HL-60 (cell line): ENCODE results near the gene PTPRN2.

Source experiments
- GABPA ChIP-seq: IDR thresholded peaks from 2 replicates; pipeline ENCODE4 v1.6.1; 2012; ENCODE audit warnings: low read depth
- POLR2AphosphoS5 ChIP-seq: IDR thresholded peaks from 2 replicates; pipeline ENCODE4 v1.6.1; 2012; ENCODE audit warnings: low read depth
- REST ChIP-seq: IDR thresholded peaks from 2 replicates; pipeline ENCODE4 v1.6.1; 2012; ENCODE audit warnings: low read depth; ENCODE audit not compliant: insufficient replicate concordance
- SPI1 ChIP-seq: IDR thresholded peaks from 2 replicates; pipeline ENCODE4 v1.6.1; 2012; ENCODE audit warnings: low read depth, mild to moderate bottlenecking, borderline replicate concordance
- TF ChIP-seq, protein P1 (sequence below): IDR thresholded peaks from one replicate; pipeline ENCODE4 v1.5.1; 2011; ENCODE audit warnings: low read length, control low read depth, inconsistent platforms; ENCODE audit not compliant: insufficient read depth

DNA sequence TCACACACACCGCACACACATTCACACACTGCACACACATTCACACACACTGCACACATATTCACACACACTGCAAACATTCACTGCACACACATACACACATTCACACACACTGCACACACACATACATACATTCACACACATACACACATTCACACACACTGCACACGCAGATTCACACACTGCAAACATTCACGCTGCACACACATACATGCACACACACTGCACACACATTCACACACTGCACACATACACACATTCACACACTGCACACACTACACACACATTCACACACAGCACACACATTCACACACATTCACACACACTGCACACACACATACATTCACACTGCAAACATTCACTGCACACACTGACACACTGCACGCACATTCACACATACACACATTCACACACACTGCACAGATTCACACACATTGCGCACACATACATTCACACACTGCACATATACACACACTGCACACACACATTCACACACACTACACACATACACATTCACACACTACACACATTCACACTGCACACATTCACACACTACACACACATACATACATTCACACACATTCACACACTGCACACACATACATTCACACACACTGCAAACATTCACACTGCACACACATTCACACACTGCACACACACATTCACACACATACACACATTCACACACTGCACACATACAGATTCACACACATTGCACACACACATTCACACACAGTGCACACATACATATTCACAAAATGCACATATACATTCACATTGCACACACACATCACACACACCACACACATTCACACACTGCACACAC, 325.1 kb downstream of the PTPRN2 start:
- TF ChIP-seq POLR2AphosphoS5 (no peak), GABPA (no peak), REST (no peak), SPI1 (no peak)
- TF ChIP-seq, protein P1, sequence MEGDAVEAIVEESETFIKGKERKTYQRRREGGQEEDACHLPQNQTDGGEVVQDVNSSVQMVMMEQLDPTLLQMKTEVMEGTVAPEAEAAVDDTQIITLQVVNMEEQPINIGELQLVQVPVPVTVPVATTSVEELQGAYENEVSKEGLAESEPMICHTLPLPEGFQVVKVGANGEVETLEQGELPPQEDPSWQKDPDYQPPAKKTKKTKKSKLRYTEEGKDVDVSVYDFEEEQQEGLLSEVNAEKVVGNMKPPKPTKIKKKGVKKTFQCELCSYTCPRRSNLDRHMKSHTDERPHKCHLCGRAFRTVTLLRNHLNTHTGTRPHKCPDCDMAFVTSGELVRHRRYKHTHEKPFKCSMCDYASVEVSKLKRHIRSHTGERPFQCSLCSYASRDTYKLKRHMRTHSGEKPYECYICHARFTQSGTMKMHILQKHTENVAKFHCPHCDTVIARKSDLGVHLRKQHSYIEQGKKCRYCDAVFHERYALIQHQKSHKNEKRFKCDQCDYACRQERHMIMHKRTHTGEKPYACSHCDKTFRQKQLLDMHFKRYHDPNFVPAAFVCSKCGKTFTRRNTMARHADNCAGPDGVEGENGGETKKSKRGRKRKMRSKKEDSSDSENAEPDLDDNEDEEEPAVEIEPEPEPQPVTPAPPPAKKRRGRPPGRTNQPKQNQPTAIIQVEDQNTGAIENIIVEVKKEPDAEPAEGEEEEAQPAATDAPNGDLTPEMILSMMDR: no peak
